Eye (tissue), 1 donor: ENCODE results near the gene LHX4.

Source experiments
- DNase-seq: peaks from one replicate; pipeline ENCODE4 v3.0.0-alpha.2; 2015

The LHX4 gene

GRCh38 chr1:180312926-180313325 lies 82.9 kb downstream of the LHX4 start:
- DNase-seq, result no peak

- DNase-seq, result no peak
These were observed 97.0 kb downstream of the LHX4 start for GRCh38 chr1:180327089-180327488.
